ENCODE results near the gene SNTG2. TPM values are rescaled to one million over a fixed set of nuclear protein-coding genes. Genes with fewer than 3 reads are reported as not detected.

The SNTG2 gene
- total and polyA plus RNA-seq, 10 donors = 1.9 to 59.4 (median 18.3) TPM

GRCh38 chr2:1297372-1298159, 346.9 kb downstream of the SNTG2 start:
- Histone ChIP-seq H3K27ac (no peak overlapping the region), H3K9me3 (peaks cover 0 to 3% (median 0%) of the 10 kb centered on the region in 8 donors), H3K4me1 (peaks cover 0 to under 1% (median 0%) of the 10 kb centered on the region in 6 donors), H3K27me3 (replicated peaks in 1 of 7) (no peaks in the 10 kb centered on the region), H3K4me3 (no peak overlapping the region), H3K36me3 (no peaks in the 10 kb centered on the region)
- no peak for DNase-seq
- intact Hi-C loops (cut with DNase I; ENCODE audit: low total_unique reads) = no loop called here
- TF ChIP-seq CTCF (IDR thresholded peaks at IDR 0.05 in 8 of 11, conservative IDR thresholded peaks at IDR 0.05 in 3 of 11) (no peak), POLR2A (IDR thresholded peaks at IDR 0.05) (no peak), POLR2AphosphoS5 (IDR thresholded peaks at IDR 0.05) (no peak)
- 69 to 82% (median 79%) methylated on average over 17 of the region's 17 CpGs for WGBS, 5 donors

GRCh38 chr2:1299043-1299442, 348.4 kb downstream of the SNTG2 start:
- TF ChIP-seq POLR2A (IDR thresholded peaks at IDR 0.05) (no peak), POLR2AphosphoS5 (IDR thresholded peaks at IDR 0.05) (no peak), CTCF (IDR thresholded peaks at IDR 0.05 in 8 of 11, conservative IDR thresholded peaks at IDR 0.05 in 3 of 11) (no peak)
- no peaks in the 10 kb centered on the region for H3K27me3 ChIP-seq (replicated peaks in 1 of 7)
- no peaks in the 10 kb centered on the region for H3K9me3 ChIP-seq
- no peak overlapping the region for H3K4me3 ChIP-seq
- H3K4me1 ChIP-seq = peaks cover 0 to 10% (median 0%) of the 10 kb centered on the region in 6 donors
- WGBS, 5 donors = 89 to 95% (median 91%) methylated on average over 6 of the region's 6 CpGs
- no peak overlapping the region for H3K27ac ChIP-seq
- no peak for DNase-seq
- H3K36me3 ChIP-seq = no peaks in the 10 kb centered on the region
- intact Hi-C loops (cut with DNase I; ENCODE audit: low total_unique reads) = no loop called here

- Histone ChIP-seq H3K4me1 (peaks cover 0 to 10% (median 0%) of the 10 kb centered on the region in 6 donors), H3K27ac (no peak overlapping the region), H3K9me3 (no peaks in the 10 kb centered on the region), H3K36me3 (no peaks in the 10 kb centered on the region), H3K27me3 (replicated peaks in 1 of 7) (no peaks in the 10 kb centered on the region), H3K4me3 (no peak overlapping the region)
- intact Hi-C loops (cut with DNase I; ENCODE audit: low total_unique reads) = no loop called here
- no peak for DNase-seq
- WGBS, 5 donors = 82 to 91% (median 87%) methylated on average over 9 of the region's 9 CpGs
- TF ChIP-seq POLR2A (IDR thresholded peaks at IDR 0.05) (no peak), CTCF (IDR thresholded peaks at IDR 0.05 in 8 of 11, conservative IDR thresholded peaks at IDR 0.05 in 3 of 11) (no peak), POLR2AphosphoS5 (IDR thresholded peaks at IDR 0.05) (no peak)
These were observed 349.6 kb downstream of the SNTG2 start for GRCh38 chr2:1300284-1300683.

- H3K36me3 ChIP-seq = no peaks in the 10 kb centered on the region
- H3K4me1 ChIP-seq = peaks cover 0 to 10% (median 0%) of the 10 kb centered on the region in 6 donors
- intact Hi-C loops (cut with DNase I; ENCODE audit: low total_unique reads) = no loop called here
- DNase-seq = no peak
- 90 to 96% (median 94%) methylated on average over 5 of the region's 5 CpGs for WGBS, 5 donors
- no peaks in the 10 kb centered on the region for H3K9me3 ChIP-seq
- H3K4me3 ChIP-seq = no peak overlapping the region
- no peak for TF ChIP-seq POLR2AphosphoS5 (IDR thresholded peaks at IDR 0.05)
- TF ChIP-seq POLR2A (IDR thresholded peaks at IDR 0.05) = no peak
- TF ChIP-seq CTCF (IDR thresholded peaks at IDR 0.05 in 8 of 11, conservative IDR thresholded peaks at IDR 0.05 in 3 of 11) = no peak
- H3K27ac ChIP-seq = no peak overlapping the region
- no peaks in the 10 kb centered on the region for H3K27me3 ChIP-seq (replicated peaks in 1 of 7)
These were observed 350.4 kb downstream of the SNTG2 start for GRCh38 chr2:1301056-1301455.

All from spleen (tissue), 11 donors.